ENCODE results near the gene TLK1. TPM values are rescaled to one million over a fixed set of nuclear protein-coding genes. Genes with fewer than 3 reads are reported as not detected.
A peak's percentile ranks its signal among the peaks of the same experiment; 100 is the strongest.

TLK1 gene
- total RNA-seq, 2 donors from 2014 or later: 31.5 to 31.8 TPM

DNA sequence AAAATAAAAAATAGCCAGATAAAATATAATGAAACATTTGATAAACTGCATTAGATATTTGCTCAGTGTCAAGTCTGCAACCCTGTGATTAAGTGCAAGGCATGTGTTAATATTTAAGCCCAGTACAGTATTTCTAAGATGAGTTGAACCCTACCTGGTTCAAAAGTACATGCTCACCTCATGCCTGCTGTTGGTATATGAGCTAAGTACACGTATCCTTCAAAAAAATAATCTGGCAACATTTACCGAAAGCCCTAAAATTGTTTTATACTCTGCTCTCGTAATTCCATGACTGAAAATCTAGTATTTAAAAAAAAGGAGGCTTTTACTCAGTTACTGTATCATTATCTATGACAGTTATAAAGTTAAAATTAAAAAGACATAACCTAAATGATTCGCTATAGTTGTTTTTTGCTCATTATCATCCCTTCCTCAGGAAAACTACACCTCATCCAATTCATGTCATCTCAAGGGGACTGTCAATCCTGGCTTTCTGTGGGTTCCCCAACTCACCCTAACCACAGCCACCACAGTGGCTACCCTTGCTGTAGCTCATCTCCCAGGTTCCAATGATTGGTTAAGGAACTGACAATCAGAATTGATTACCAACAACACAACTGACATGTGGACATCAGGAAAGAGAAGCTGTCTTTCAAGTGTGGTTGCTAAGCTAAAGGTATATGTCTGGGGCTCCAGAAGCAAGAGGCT lies 10.6 kb downstream of the TLK1 start:
- ATAC-seq: no peak
- intact Hi-C loops (cut with DNase I): loop anchor here in 1 of 2 donors (10.0 kb wide), 1 partner anchor 65 kb away; no protein-coding TSS in a partner anchor
- no peak for DNase-seq

GRCh38 chr2:171149171-171149938 lies 11.3 kb downstream of the TLK1 start:
- intact Hi-C loops (cut with DNase I): no loop called here
- no peak for DNase-seq
- no peak for ATAC-seq

DNA sequence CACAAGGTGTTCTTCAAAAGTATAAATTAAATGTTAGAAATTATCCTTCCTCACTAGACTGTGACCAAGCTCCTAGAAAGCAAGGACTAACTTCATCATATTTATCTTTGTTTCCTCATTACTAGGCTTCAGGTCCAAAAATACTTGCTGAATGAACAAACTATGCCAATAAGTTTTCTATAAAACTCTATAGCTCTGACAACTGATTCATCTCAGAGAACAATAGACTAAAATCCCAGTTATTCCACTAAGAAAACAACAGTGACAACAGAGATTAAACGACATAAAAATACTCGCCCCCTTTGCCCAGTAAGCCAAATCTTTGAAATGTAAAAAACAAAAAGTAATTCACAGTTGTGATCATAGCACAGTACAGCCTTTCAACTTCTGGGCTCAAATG lies 13.6 kb downstream of the TLK1 start:
- ATAC-seq (no peak), DNase-seq (no peak)
- intact Hi-C loops (cut with DNase I): no loop called here

GRCh38 chr2:171146633-171147032 lies 14.1 kb downstream of the TLK1 start:
- ATAC-seq (no peak), DNase-seq (no peak)
- intact Hi-C loops (cut with DNase I): no loop called here

- DNase-seq (no peak), ATAC-seq (no peak)
- intact Hi-C loops (cut with DNase I): no loop called here
Measured at GRCh38 chr2:171146071-171146470, 14.6 kb downstream of the TLK1 start.

DNA sequence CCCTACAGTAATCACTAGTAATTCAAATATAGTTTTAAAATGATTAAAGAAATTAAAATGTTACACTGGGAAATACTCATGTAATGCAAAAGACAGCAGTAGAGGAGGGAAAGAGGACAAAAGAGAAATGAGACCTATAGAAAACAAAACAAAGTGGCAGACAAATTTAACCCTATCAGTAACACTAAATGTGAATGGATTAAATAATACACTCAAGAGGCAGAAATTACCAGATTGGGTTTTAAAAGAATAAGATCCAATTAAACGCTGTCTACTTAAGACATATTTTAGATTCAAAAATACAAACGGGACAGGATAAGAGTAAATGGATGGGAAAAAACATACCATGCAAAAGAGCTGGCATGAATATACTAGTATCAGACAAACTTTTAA lies 17.0 kb downstream of the TLK1 start:
- no peak for ATAC-seq
- no peak for DNase-seq
- intact Hi-C loops (cut with DNase I): no loop called here

GRCh38 chr2:171142398-171142797 lies 18.3 kb downstream of the TLK1 start:
- intact Hi-C loops (cut with DNase I): no loop called here
- ATAC-seq: no peak
- DNase-seq: no peak

GRCh38 chr2:171141320-171141719 lies 19.4 kb downstream of the TLK1 start:
- ATAC-seq (peak in 1 of 2 donors; percentile 24), DNase-seq (no peak)
- intact Hi-C loops (cut with DNase I): no loop called here

- intact Hi-C loops (cut with DNase I): no loop called here
- DNase-seq: no peak
- no peak for ATAC-seq
Measured at GRCh38 chr2:171139860-171140259, 20.8 kb downstream of the TLK1 start.

DNA sequence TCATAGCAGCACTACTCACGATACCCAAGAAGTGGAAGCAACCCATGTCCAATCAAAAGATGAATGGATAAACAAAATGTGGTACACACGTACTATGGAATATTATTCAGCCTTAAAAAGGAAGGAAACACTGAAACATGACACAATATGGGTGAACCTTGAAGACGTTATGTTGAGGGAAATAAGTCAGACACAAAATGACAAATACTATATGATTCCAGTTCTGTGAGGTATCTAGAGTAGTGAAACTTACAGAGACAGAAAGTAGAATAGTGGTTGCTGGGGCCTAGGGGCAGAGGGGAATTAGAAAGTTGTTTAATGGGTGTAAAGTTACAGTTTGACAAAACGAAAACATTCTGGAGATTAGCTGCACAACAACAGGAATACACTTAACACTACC lies 24.7 kb downstream of the TLK1 start:
- no peak for DNase-seq
- intact Hi-C loops (cut with DNase I): no loop called here
- ATAC-seq: no peak

DNA sequence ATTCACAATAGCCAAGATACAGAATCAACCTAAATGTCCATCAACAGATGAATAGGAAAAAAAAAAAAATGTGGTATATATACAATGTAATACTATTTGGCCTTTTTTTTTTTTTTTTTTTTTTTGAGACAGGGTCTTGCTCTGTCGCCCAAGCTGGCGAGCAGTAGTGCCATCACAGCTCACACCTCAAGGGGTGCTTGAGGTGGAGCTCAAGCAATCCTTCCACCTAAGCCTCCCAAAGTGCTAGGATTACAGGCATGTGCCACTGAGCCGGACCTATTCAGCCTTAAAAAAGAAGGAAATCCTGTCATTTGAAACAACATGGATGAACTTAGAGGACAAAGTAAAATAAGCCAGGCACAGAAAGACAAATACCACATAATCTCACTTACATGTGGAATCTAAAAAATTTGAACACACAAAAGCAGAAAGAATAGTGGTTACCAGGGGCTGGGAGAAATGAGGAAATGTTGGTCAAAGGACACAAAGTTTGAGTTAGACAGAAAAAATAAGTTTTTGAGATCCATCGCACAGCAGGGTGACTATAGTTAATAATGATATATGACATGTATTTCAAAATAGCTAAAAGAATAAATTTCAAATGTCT lies 26.0 kb downstream of the TLK1 start:
- intact Hi-C loops (cut with DNase I): no loop called here
- ATAC-seq: no peak
- no peak for DNase-seq

GRCh38 chr2:171132086-171132485 lies 28.6 kb downstream of the TLK1 start:
- intact Hi-C loops (cut with DNase I): no loop called here
- no peak for ATAC-seq
- no peak for DNase-seq

DNA sequence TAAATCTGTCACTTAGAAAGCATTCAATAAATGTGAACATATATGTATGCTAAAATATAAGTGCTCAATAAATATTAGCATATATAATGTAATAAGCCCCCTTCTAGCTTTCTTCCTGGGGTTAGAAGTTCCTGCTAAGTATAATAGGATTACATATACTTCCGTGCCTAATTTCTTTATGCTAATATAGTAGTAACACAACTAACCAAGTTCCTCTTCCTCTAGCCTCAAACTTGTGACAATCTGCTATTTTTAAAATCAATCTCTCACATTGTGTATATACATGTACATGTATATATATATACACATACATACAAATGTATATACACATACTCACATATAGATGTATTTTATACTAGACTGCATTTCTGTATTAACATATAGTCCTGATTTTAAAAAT lies 32.2 kb downstream of the TLK1 start:
- intact Hi-C loops (cut with DNase I): no loop called here
- DNase-seq (no peak), ATAC-seq (no peak)

GRCh38 chr2:171124541-171124940 lies 36.2 kb downstream of the TLK1 start:
- ATAC-seq (no peak), DNase-seq (no peak)
- intact Hi-C loops (cut with DNase I): no loop called here

GRCh38 chr2:171109571-171109970 lies 51.1 kb downstream of the TLK1 start:
- intact Hi-C loops (cut with DNase I): no loop called here
- ATAC-seq (no peak), DNase-seq (no peak)

DNA sequence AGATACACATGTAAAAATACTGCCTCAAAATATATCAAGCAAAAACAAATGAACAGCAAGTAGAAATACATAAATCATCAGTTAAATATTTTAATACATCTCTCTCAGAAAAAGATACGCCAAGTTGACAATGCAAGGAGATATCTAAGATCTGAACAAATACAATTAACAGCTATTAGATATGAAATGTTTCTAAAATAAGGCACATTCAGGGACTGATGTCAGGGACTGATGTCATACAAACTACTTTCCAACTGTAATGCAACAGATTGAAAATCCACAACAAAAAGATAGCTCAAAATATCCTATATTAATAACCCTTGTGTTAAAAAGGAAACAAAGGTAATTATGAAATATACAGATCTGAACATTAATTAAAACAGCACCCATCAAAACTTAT lies 51.7 kb downstream of the TLK1 start:
- DNase-seq (no peak), ATAC-seq (no peak)
- intact Hi-C loops (cut with DNase I): no loop called here

GRCh38 chr2:171107803-171108202 lies 52.9 kb downstream of the TLK1 start:
- intact Hi-C loops (cut with DNase I): no loop called here
- ATAC-seq (no peak), DNase-seq (no peak)

GRCh38 chr2:171104379-171104778 lies 56.3 kb downstream of the TLK1 start:
- intact Hi-C loops (cut with DNase I): no loop called here
- no peak for ATAC-seq

DNA sequence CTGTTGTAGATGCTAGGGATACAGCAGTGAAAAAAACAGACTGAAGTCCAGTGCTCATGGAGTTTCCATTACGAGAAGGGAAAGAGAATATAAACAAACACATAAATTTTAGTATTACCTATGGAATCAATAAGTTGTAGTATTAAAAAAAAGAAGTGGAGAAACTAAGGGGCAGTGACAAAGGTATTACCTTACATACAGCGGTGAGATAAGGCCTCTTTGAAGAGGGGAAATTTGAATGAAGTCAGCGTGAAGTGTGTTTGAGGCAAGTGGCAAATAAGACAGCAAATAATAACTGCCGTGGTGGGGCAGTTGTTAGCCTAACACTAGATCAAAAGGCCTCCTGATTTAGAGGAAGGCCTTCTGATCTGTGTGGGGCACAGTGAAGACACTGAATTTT lies 57.9 kb downstream of the TLK1 start:
- intact Hi-C loops (cut with DNase I): no loop called here
- ATAC-seq: no peak
- no peak for DNase-seq

More at GRCh38 chr2:171104379-171104778, 56.3 kb downstream of the TLK1 start:
- DNase-seq: no peak

GRCh38 chr2:171100370-171100769 lies 60.3 kb downstream of the TLK1 start:
- no peak for ATAC-seq
- intact Hi-C loops (cut with DNase I): no loop called here
- no peak for DNase-seq

GRCh38 chr2:171098607-171099006 lies 62.1 kb downstream of the TLK1 start:
- no peak for DNase-seq
- intact Hi-C loops (cut with DNase I): no loop called here
- no peak for ATAC-seq
